GM12875 (cell line): ENCODE results near the gene ACTN4.

Source experiments
- H3K4me3 ChIP-seq: one replicate; pipeline ENCODE4 v1.5.1; 2011; ENCODE audit warnings: low read depth, low read length, control low read depth
- TF ChIP-seq, protein P1 (sequence below): IDR thresholded peaks from 2 replicates; pipeline ENCODE4 v1.5.1; 2011; ENCODE audit warnings: low read depth, mild to moderate bottlenecking, control low read depth, inconsistent platforms, low read length, moderate library complexity, borderline replicate concordance; ENCODE audit not compliant: insufficient read depth

ACTN4 gene

DNA sequence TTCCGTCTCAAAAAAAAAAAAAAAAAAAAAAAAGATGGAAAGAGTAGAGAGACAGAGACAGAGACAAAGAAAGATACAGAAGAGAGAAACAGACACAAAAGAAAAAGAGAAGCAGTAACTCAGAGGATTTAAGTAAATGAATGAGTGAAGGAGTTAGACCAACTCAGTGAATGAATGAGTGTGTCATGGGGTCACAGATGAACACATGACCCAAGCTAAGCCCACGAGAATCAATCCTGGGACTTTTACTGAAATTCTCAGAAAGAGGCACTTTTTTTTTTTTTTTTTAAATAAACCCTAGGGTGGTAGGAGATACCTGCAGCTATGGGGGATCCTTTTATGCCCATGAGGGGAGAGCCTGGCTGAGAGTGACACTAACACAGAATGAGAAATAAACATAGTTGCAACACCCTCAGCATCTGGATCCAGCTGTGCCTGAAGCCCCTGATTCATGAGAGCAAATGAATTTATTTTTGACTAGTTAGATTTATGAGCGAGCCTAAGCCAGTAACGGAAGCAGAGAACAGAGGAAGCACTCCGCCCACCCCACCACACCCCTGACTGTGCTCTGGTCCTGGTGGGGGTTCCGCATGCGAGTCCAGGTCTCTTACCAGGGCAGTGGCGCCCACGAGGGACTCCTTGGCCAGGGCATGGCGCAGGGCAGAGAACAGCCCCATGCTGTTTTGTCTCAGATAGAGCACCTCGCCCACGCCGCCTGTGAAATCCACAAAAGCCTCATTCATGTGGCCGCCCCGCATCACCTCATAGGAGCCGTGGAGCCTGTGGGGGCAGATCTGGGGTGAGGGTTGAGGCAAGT, 92.2 kb downstream of the ACTN4 start:
- TF ChIP-seq, protein P1, sequence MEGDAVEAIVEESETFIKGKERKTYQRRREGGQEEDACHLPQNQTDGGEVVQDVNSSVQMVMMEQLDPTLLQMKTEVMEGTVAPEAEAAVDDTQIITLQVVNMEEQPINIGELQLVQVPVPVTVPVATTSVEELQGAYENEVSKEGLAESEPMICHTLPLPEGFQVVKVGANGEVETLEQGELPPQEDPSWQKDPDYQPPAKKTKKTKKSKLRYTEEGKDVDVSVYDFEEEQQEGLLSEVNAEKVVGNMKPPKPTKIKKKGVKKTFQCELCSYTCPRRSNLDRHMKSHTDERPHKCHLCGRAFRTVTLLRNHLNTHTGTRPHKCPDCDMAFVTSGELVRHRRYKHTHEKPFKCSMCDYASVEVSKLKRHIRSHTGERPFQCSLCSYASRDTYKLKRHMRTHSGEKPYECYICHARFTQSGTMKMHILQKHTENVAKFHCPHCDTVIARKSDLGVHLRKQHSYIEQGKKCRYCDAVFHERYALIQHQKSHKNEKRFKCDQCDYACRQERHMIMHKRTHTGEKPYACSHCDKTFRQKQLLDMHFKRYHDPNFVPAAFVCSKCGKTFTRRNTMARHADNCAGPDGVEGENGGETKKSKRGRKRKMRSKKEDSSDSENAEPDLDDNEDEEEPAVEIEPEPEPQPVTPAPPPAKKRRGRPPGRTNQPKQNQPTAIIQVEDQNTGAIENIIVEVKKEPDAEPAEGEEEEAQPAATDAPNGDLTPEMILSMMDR = no peak
- no peak overlapping the region for H3K4me3 ChIP-seq

DNA sequence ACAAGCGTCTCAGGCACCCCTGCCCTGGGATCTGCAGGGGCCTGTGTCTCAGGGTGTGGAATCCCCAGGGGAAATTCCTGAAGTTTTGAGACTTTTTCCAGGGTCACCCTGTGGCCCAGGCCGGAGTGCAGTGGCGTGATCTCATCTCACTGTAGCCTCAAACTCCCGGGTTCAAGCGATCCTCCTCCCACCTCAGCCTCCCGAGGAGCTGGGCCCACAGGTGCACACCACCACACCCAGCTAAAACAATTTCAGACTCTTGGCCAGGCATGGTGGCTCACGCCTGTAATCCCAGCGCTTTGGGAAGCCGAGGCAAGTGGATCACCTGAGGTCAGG, 92.8 kb downstream of the ACTN4 start:
- no peak overlapping the region for H3K4me3 ChIP-seq
- TF ChIP-seq, protein P1 = no peak

DNA sequence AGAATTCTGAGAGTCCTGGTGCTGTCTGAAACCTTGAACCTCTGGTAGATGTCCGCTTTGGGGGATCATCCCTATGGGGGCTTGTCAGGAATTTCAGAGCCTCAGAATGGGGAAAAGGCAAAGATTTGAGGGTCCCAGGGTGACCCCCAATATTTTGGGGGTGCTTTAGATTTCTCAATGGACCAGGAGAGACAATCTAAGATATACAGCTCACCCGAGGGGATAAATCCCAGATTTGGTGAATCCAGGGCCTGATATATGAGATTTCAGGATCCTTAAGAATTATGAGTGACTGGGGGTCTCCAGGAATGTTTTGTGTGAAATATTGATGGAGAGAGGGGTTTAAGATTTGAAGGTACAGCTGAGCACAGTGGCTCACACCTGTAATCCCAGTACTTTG, 93.5 kb downstream of the ACTN4 start:
- TF ChIP-seq, protein P1 = no peak
- H3K4me3 ChIP-seq = no peak overlapping the region

DNA sequence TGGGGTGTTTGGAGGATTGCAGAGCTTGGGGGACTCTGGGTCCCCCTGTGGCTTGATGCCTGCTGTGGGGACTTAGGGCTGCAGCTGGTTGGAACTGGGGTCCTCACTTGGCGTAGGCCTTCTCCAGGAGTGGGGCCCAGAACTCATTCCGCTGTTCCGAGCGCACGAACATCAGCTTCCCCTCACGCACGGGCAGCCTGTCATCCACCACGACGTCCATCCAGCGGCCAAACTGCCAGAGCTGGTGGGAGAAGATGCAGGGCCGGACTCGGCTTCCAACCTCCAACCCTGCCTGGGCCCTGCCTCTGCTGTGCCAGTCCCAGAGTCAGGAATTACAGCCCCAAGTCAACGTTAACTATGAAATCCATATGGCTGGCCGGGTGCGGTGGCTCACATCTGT, 94.2 kb downstream of the ACTN4 start:
- no peak overlapping the region for H3K4me3 ChIP-seq
- TF ChIP-seq, protein P1 = no peak

DNA sequence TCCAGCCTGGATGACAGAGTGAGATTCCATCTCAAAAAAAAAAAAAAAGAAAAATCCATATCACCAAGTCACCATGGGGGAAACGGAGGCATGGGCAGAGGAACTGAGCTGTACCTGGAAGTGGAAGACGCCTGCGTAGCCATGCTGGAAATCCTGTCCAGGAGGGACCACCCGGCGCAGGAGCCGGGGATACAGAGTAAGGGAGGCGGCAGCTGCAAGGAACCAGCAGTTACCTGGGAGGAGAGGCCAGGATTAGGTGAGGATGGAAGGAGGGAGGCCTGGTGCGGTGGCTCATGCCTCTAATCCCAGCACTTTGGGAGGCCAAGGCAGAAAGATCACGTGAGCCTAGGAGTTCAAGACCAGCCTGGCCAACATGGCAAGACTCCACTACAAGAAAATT, 94.8 kb downstream of the ACTN4 start:
- H3K4me3 ChIP-seq = no peak overlapping the region
- TF ChIP-seq, protein P1 = no peak

DNA sequence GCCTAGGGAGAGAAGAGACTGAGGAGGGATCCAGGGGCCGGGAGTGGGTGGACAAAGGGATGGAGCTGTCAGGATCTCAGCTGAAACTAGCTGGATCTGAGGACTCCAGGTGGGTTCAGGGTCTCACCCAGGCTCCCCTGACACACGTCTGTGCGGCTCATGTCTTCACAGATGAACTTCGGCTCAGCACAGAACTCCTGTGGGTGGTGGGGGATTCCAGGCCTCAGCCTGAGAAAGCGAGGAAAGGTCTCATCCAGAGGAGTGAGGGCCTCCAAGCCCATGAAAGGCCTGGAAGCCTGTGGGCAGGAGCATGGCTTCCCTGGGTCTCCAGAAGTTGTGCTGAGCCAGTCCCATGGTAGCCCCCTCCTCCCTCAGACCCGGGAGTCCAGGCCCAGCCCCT, 95.5 kb downstream of the ACTN4 start:
- no peak overlapping the region for H3K4me3 ChIP-seq
- TF ChIP-seq, protein P1 = no peak
